22Rv1 (cell line): Measurements from ENCODE around the gene NEUROG1.

Experiments used
- CTCF ChIP-seq: fragments of 450-650 bp; IDR thresholded peaks from 2 replicates; pipeline ENCODE4 v1.5.1; 2017; ENCODE audit warnings: mild to moderate bottlenecking
- ZFX ChIP-seq: fragments of 450-650 bp; IDR thresholded peaks from 2 replicates; pipeline ENCODE4 v1.6.1; 2017; ENCODE audit warnings: antibody characterized with exemption, borderline replicate concordance

GRCh38 chr5:135494196-135494595, 41.6 kb downstream of the NEUROG1 start:
- no peak for TF ChIP-seq CTCF
- no peak for TF ChIP-seq ZFX
